NCI-H2171 (cell line): Measurements from ENCODE around the gene PRKAG1.

ENCODE experiments used
- DNase-seq: peaks from one replicate; lab custom pipeline; 2025; lab: John Stamatoyannopoulos, UW

The PRKAG1 gene

GRCh38 chr12:48966177-48966895 is 52.2 kb downstream of the PRKAG1 start:
- no peak for DNase-seq

- no peak for DNase-seq
Observed at GRCh38 chr12:48965298-48965838, 53.2 kb downstream of the PRKAG1 start.

DNA sequence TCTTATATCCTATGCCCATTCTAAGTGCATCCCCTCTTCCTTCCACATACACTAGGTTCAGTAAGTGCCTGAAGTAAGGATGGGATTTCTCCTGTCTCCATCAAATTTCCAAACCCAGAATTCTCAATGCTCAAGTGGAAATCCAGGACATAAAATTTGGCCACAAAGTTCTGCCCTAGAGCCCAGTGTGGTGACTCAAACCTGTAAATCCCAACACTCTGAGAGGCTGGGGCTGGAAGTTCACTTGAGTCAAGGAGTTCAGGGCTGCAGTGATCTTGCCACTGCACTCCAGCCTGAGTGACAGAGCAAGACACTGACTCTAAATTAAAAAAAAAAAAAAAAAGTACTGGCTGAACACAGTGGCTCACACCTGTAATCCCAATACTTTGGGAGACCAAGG is 56.8 kb downstream of the PRKAG1 start:
- DNase-seq: no peak

DNA sequence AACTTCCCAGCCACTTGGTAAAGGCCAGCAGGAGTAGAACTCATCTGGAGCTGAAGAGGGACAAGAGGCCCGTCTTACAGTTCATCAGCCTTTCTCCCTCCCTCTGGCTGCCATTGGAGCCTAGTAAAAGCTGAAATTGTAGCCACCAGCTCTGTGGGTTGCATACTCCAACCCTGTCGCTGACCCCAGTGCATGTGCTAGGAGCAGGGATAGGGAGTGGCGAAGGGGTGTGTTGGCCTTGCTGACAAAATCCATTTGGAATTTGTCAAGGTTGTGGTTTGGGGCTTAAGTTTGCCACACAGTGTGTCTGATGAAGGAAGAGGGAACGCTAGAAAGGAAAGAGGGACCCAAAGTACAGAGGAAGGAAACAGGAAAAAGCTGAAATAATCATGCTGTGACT is 57.2 kb downstream of the PRKAG1 start:
- DNase-seq: no peak

DNA sequence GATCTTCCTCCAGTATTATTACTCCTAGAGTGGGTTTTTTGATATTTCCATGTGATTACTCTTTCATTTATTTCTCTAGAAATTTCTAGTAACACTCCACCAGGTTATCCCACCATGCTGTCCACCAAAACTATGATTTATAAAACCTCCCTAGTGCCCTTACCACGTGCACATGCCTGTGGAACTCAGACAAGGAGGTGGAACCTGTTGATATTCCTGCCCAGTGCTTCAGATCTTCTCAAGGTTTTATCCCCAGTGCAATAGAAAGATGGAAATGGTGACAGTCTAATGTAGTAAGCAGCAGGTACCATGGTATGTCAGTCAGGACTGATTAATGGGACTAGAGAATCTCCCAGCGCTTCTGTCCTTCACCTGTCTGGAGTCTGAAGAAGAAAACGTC is 57.7 kb downstream of the PRKAG1 start:
- no peak for DNase-seq

DNA sequence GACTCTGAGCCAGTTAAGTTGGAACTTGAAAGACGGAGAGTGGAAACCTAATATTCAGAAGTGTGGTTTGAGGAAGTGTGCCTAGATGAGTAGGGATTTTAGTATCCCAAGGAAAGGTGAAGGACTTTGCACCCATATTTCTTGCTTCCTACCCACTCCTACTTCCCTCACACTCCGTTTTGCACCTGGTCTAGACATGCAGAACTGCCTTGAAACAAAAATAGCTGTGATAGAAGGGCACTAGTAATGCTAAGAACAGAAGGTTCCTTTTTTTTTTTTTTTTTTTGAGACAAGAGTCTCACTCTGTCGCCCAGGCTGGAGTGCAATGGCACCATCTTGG is 60.6 kb downstream of the PRKAG1 start:
- no peak for DNase-seq

DNA sequence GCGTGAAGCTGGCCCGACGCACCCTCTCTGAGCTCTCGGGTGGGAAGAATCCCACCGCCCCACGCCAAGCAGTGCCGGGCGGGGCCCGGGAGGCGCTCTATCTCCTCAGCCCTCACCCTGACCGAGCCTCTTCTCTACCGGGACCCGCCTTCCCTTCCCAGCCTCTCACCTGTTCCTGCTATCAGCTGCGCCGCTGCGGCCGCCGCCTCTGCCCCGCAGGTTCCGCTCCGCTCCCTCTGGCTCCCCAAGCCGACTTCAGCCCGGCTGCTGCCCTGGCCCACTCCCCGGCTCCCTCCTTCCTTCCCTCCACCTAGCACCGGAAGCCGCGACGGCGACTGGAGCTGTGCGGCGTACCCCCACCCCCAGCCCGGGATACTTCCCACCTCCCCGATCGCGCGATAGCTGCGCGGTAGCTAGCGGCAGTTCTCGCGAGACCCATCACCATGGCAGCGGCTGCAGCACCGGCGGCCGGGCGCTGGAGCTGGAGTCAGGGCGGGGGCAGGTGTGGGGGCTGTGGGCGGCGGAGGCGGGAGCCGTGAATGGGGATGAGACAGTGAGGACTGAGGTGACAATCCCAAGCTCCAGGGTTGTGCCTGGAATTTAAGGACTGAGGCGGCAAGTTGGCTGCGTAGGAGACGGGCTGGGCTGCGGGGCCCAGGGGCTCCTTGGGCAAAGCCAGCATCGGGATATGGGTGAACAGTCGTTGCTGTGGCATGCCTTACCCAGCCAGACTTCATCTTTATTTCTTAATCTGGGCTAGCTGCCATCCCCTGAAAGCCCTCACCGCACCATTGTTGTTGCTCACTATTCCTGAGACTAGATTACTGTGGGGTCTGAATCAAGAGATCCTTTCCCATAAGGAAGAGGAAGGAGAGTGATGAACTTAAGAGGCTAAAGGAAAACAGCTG is 61.2 kb downstream of the PRKAG1 start, which contains the start of gene ARF3:
Gene ARF3, minus strand, starts transcription at position 347 of the 908 bp plus-strand sequence. CDS start 16,392 bp downstream, outside the sequence.
- peak; percentile 96 for DNase-seq

DNA sequence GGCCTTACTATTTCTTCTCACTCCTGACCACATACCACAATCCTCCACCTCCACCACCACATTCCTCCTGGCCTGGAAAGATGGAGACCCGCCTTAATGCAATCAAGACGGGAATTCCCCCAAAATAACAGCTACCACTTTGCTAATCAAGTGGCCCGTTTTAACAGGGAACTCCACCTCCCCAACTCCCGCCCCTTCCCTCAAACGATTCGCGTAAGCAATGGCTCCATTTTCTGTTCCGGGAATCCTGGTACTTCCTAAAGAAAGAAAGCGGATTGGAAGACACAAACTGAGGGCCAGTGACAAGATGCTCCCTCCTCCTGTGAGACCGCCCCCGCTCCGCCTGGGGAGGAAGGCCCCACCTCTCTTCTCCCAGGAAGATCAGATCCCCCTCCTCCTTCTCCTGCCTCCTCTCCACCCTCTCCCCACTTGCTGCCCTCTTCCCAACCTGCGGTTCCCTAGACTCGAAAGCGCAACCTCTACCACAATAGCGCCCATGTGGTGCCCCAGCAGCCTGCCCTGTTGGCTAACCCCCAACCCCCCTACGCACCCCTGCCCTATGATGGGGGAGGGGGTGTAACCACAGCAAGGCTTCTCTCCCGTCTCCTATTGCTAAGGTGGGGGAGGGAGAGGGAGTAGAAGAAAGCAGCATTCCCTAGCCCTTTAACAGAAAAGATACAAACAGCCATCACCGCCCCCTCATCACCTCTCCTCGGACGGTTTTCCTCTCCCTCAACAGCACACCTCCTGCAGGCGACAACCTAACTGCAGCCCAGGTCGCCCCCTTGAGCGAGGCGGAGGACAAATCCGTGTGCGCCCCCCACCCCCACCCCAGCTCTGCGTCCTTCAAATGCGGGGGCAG is 62.1 kb downstream of the PRKAG1 start:
- peak; percentile 89 for DNase-seq

- no peak for DNase-seq
Observed at GRCh38 chr12:48954841-48955501, 63.6 kb downstream of the PRKAG1 start.

DNA sequence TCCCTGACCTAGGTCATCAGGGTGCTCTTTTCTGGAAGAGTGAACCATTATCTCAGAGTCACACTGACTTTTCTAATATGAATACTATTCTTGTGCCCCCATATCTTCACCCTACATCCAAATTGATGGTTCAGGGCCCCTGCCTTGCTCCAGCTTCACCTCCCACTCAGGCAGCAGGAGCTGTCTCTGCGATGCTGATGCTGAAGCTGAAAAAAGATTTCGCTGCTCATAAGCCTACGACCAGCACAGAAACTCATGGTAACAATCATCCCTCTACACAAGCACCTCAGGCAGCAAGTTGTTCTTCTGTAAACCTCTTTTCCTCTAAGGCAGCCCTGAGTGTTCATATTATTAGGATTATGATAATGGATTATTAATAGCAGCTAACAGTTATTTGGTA is 64.5 kb downstream of the PRKAG1 start:
- no peak for DNase-seq

DNA sequence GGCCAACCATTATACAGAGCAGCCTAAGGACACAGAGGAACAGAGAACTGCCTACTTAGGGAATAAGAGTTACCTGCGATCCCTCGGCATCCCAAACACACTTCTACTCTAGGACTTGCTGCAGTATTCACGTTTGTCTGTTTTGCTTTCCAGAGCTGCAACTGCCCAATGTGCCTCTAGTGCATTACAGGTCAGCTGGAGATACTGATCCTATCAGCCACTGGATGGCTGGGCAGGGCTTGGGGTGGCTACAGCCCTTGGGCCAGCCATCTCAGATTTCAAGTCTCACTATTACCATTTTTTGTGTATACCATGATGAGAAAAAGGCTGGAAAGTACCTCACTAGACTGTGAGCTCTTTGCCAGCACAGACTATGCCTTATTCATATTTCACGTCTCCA is 65.9 kb downstream of the PRKAG1 start:
- no peak for DNase-seq
